ENCODE data around the gene GPX1.

The GPX1 gene

DNA sequence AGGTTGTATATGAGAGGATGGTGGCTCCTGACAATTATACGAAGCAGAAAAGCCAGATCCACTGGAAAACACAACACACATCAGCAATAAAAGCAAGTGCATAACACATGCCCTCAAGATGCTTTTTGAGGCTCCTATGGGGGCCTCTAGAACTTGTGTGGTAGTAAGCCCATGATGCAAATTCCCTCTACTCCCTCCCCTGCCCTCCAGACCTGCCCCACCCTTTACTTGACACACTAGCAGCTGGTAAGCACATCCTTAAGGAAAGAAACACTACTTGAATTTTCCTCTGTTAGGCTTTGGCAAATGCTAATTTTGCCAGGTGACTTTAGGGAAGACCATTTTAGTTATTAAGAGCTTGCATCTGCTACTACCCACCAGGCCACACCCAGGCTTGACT, 47.5 kb downstream of the GPX1 start:
- DNase-seq, result no peak
